IMR-90 (cell line): ENCODE data around the gene INAVA. TPM values are rescaled to one million over a fixed set of nuclear protein-coding genes. Genes with fewer than 3 reads are reported as not detected.

Experiments used
- ATAC-seq: fragments of 200-7000 bp; cut with Tn5 transposase; 2 replicates; pipeline ENCODE4 v1.9.1; 2020; ENCODE audit warnings: low read depth, mild to moderate bottlenecking, moderate library complexity
- BruUV-seq: library from RNA; stranded (reverse); fragments of 400-500 nt; replicated peaks from 2 replicates; lab custom pipeline; 2021; lab: Mats Ljungman, UMichigan
- CTCF ChIA-PET: fragments of 300-600 bp; formaldehyde crosslinking; extraction: SDS; loops from one replicate; lab custom pipeline; 2021; ENCODE audit warnings: antibody characterized with exemption; lab: Yijun Ruan, JAX
- POLR2A ChIA-PET: fragments of 300-600 bp; sonication (Branson Sonifier 250); formaldehyde crosslinking; loops from one replicate; lab custom pipeline; 2022; ENCODE audit warnings: antibody characterized with exemption; ENCODE audit not compliant: unreplicated experiment; lab: Charles Lee
- DNase-seq: peaks from one replicate; pipeline ENCODE4 v3.0.0; 2013
- H2AFZ ChIP-seq: replicated peaks from 2 replicates; pipeline ENCODE3; 2013; ENCODE audit warnings: low read length, mild to moderate bottlenecking; ENCODE audit not compliant: poor library complexity
- H2AK5ac ChIP-seq: 2 replicates; pipeline ENCODE4 v1.6.1; 2013; ENCODE audit warnings: low read depth, low read length, inconsistent platforms
- H2AK9ac ChIP-seq: replicated peaks from 2 replicates; pipeline ENCODE3; 2013; ENCODE audit warnings: mild to moderate bottlenecking, low read depth, low read length, moderate library complexity; ENCODE audit not compliant: poor library complexity
- H2BK120ac ChIP-seq: 2 replicates; pipeline ENCODE4 v1.6.1; 2013; ENCODE audit warnings: low read depth, low read length, inconsistent platforms
- H2BK15ac ChIP-seq: 3 replicates; pipeline ENCODE4 v1.6.1; 2013; ENCODE audit warnings: low read depth, low read length, inconsistent platforms
- H2BK20ac ChIP-seq: 2 replicates; pipeline ENCODE4 v1.6.1; 2013; ENCODE audit warnings: low read depth, mild to moderate bottlenecking, inconsistent platforms, low read length, moderate library complexity
- H2BK5ac ChIP-seq: 2 replicates; pipeline ENCODE4 v1.6.1; 2013; ENCODE audit warnings: mild to moderate bottlenecking, low read depth, low read length, inconsistent platforms; ENCODE audit not compliant: poor library complexity, severe bottlenecking
- H3K14ac ChIP-seq: replicated peaks from 2 replicates; pipeline ENCODE4 v1.6.1; 2013; ENCODE audit warnings: low read depth, low read length, inconsistent platforms
- H3K18ac ChIP-seq: 2 replicates; pipeline ENCODE4 v1.6.1; 2013; ENCODE audit warnings: low read depth, low read length, control low read depth
- H3K23ac ChIP-seq: 2 replicates; pipeline ENCODE4 v1.6.1; 2013; ENCODE audit warnings: low read depth, low read length, inconsistent platforms
- H3K27ac ChIP-seq: 2 replicates; pipeline ENCODE4 v1.5.1; 2013; ENCODE audit warnings: mild to moderate bottlenecking, control low read depth, low read length; ENCODE audit not compliant: insufficient read depth
- H3K27me3 ChIP-seq: 2 replicates; pipeline ENCODE4 v1.6.1; 2013; ENCODE audit warnings: low read length; ENCODE audit not compliant: control insufficient read depth, insufficient read depth
- H3K36me3 ChIP-seq: 2 replicates; pipeline ENCODE4 v1.6.1; 2013; ENCODE audit warnings: low read length, mixed read lengths; ENCODE audit not compliant: control insufficient read depth, insufficient read depth
- H3K4ac ChIP-seq: 2 replicates; pipeline ENCODE4 v1.6.1; 2013; ENCODE audit warnings: low read depth, low read length, inconsistent platforms
- H3K4me1 ChIP-seq: 2 replicates; pipeline ENCODE4 v1.6.1; 2013; ENCODE audit warnings: low read length, mixed read lengths; ENCODE audit not compliant: control insufficient read depth, insufficient read depth
- H3K4me2 ChIP-seq: 2 replicates; pipeline ENCODE4 v1.6.1; 2013; ENCODE audit warnings: low read depth, mild to moderate bottlenecking, control low read depth, low read length, moderate library complexity
- H3K4me3 ChIP-seq: 2 replicates; pipeline ENCODE4 v1.5.1; 2013; ENCODE audit warnings: low read depth, mild to moderate bottlenecking, control low read depth, low read length, moderate library complexity; ENCODE audit not compliant: insufficient read depth
- H3K56ac ChIP-seq: 2 replicates; pipeline ENCODE4 v1.6.1; 2013; ENCODE audit warnings: low read length, inconsistent platforms; ENCODE audit not compliant: insufficient read depth; ENCODE audit errors: extremely low read depth
- H3K79me1 ChIP-seq, 2 experiments: 2 replicates each; pipeline ENCODE4 v1.6.1; 2013; ENCODE audit warnings: low read length in 2 of 2, inconsistent platforms in 1 of 2, low read depth in 1 of 2
- H3K9ac ChIP-seq: 2 replicates; pipeline ENCODE4 v1.6.1; 2013; ENCODE audit warnings: low read depth, low read length, control low read depth
- H3K9me1 ChIP-seq: 2 replicates; pipeline ENCODE4 v1.6.1; 2013; ENCODE audit warnings: low read length, inconsistent platforms; ENCODE audit not compliant: insufficient read depth
- H3K9me3 ChIP-seq: 2 replicates; pipeline ENCODE4 v1.6.1; 2013; ENCODE audit warnings: low read length; ENCODE audit not compliant: control insufficient read depth, insufficient read depth
- H4K20me1 ChIP-seq: 2 replicates; pipeline ENCODE4 v1.6.1; 2013; ENCODE audit warnings: low read length, inconsistent platforms; ENCODE audit not compliant: insufficient read depth
- H4K5ac ChIP-seq: 2 replicates; pipeline ENCODE4 v1.6.1; 2013; ENCODE audit warnings: mild to moderate bottlenecking, low read depth, low read length, control low read depth
- H4K8ac ChIP-seq, 2 experiments: 2 replicates each; pipeline ENCODE4 v1.6.1; 2013; ENCODE audit warnings: low read depth in 2 of 2, low read length in 2 of 2, control low read depth in 1 of 2, inconsistent platforms in 1 of 2
- H4K91ac ChIP-seq: 2 replicates; pipeline ENCODE4 v1.6.1; 2013; ENCODE audit warnings: low read depth, low read length, inconsistent platforms; ENCODE audit not compliant: insufficient read depth
- BHLHE40 ChIP-seq: fragments of 150-350 bp; IDR thresholded peaks from 2 replicates; pipeline ENCODE4 v1.6.1; 2016; ENCODE audit warnings: mild to moderate bottlenecking, low read depth, low read length
- CHD1 ChIP-seq: IDR thresholded peaks from 2 replicates; pipeline ENCODE4 v1.6.1; 2012; ENCODE audit warnings: low read depth, low read length, improper control_type of control experiment
- POLR2A ChIP-seq: IDR thresholded peaks from 2 replicates; pipeline ENCODE4 v1.6.1; 2012; ENCODE audit warnings: mild to moderate bottlenecking, low read depth, low read length
- WGBS, 2 experiments: methylation state at CpG; one replicate each; pipeline versions ENCODE4 v1.1.5 to v1.1.7; 2013; ENCODE audit warnings: missing lambda C conversion rate in 2 of 2; ENCODE audit not compliant: insufficient read length in 1 of 2; ENCODE audit errors: extremely low coverage in 2 of 2; 5-methylcytosine and 5-hydroxymethylcytosine counted together
- dilution Hi-C: fragments of 300-500 bp; cut with HindIII; formaldehyde crosslinking; loops from one replicate; pipeline ENCODE4 v1.14.3; 2018; ENCODE audit warnings: low sequenced_read_pairs; ENCODE audit not compliant: unreplicated experiment
- in situ Hi-C: fragments of 300-500 bp; cut with MboI; formaldehyde crosslinking; loops from 3 replicates; pipeline ENCODE4 v1.14.3; 2019; ENCODE audit warnings: low sequenced_read_pairs, inconsistent platforms, mixed read lengths
- intact Hi-C: fragments of 100-400 bp; cut with micrococcal nuclease; formaldehyde crosslinking; loops from 2 replicates; pipeline ENCODE4 v1.10.0; 2022
- polyA plus RNA-seq, 3 experiments: library from polyadenylated mRNA; depleted of rRNA; stranded (reverse); fragments of >200 nt; gene quantifications; 2 replicates each; pipeline ENCODE4 v1.2.3, GENCODE V29; 2012; ENCODE audit warnings: low replicate concordance in 1 of 3
- total RNA-seq: library from RNA; depleted of rRNA; stranded (reverse); fragments of >200 nt; gene quantifications from 2 replicates; pipeline ENCODE4 v1.2.3, GENCODE V29; 2012

Gene INAVA
- total and polyA plus RNA-seq, 2 of the 4 experiments (the other 2 are of a cell fraction) = under 0.01 to 0.07 TPM

GRCh38 chr1:200857804-200858203, 36.9 kb upstream of the INAVA start:
- BruUV-seq = TSS peak; percentile 77
- no peak for TF ChIP-seq BHLHE40
- TF ChIP-seq CHD1 = no peak
- no peak for TF ChIP-seq POLR2A
- Histone ChIP-seq H3K56ac (no peak overlapping the region), H2AFZ (no peak overlapping the region), H2BK120ac (no peak overlapping the region), H4K91ac (no peak overlapping the region), H3K9me3 (no peaks in the 10 kb centered on the region), H2AK9ac (no peak overlapping the region), H2BK5ac (no peak overlapping the region), H3K27ac (no peak overlapping the region), H3K14ac (no peak overlapping the region), H3K4me2 (no peak overlapping the region), H3K18ac (no peak overlapping the region), H4K8ac (no peak overlapping the region), H3K4me3 (no peak overlapping the region), H2BK15ac (no peak overlapping the region), H2AK5ac (no peak overlapping the region), H4K20me1 (no peaks in the 10 kb centered on the region), H3K23ac (no peak overlapping the region), H3K36me3 (peaks cover 27% of the 10 kb centered on the region), H3K79me1 (no peaks in the 10 kb centered on the region; a peak in 1 of 4 replicates), H3K4me1 (no peaks in the 10 kb centered on the region), H3K4ac (no peak overlapping the region), H3K9ac (no peak overlapping the region), H4K5ac (no peak overlapping the region), H2BK20ac (no peak overlapping the region), H3K27me3 (no peaks in the 10 kb centered on the region), H3K9me1 (no peaks in the 10 kb centered on the region)
- WGBS, 2 experiments = no CpG with 5 or more reads among the region's 1 CpG
- ATAC-seq = no peak
- CTCF ChIA-PET = no interaction called here
- dilution Hi-C loops (no loop called here), in situ Hi-C loops (no loop called here), intact Hi-C loops (no loop called here)
- no peak for DNase-seq
- POLR2A ChIA-PET = no interaction called here
